Activated T-cell treated with anti-CD3 and anti-CD28 coated beads, Interleukin-2, amount 50 U/mL, for 72 hours (primary cell): Measurements from ENCODE around the gene FAM227B. TPM values are rescaled to one million over a fixed set of nuclear protein-coding genes. Genes with fewer than 3 reads are reported as not detected.
A peak's percentile ranks its signal among the peaks of the same experiment; 100 is the strongest.
"Not testable (repeated sequence)": the region's sequence is repeated elsewhere in the genome, so short reads cannot be mapped to it uniquely, and the experiment has no call there.

Experiments used
- ATAC-seq, 2 donors: fragments of 150-1000 bp; cut with Tn5 transposase; replicated peaks in 1 of 2; 2 replicates each; pipeline ENCODE4 v1.10.0; 2021; ENCODE audit warnings: moderate library complexity in 2 of 2, mild to moderate bottlenecking in 1 of 2
- DNase-seq, 2 donors: peaks; one replicate each; pipeline ENCODE4 v3.0.0; 2021 to 2022; ENCODE audit warnings: mixed read lengths in 1 of 2
- H3K27ac Mint-ChIP-seq: one replicate; pipeline ENCODE4 v1.8.0; 2022; ENCODE audit warnings: mild to moderate bottlenecking, moderate library complexity, mixed read lengths
- H3K27me3 Mint-ChIP-seq: one replicate; pipeline ENCODE4 v1.8.0; 2022; ENCODE audit warnings: low read depth, mixed read lengths
- H3K36me3 Mint-ChIP-seq, 2 donors: one replicate each; pipeline ENCODE4 v1.8.0; 2022; ENCODE audit warnings: mixed read lengths in 2 of 2, mild to moderate bottlenecking in 1 of 2; ENCODE audit not compliant: insufficient read depth in 2 of 2
- H3K4me1 Mint-ChIP-seq: one replicate; pipeline ENCODE4 v1.8.0; 2022; ENCODE audit warnings: low read depth, mixed read lengths
- H3K4me3 Mint-ChIP-seq, 2 donors: one replicate each; pipeline ENCODE4 v1.8.0; 2022; ENCODE audit warnings: mild to moderate bottlenecking in 2 of 2, mixed read lengths in 2 of 2, moderate library complexity in 2 of 2
- H3K9me3 Mint-ChIP-seq, 2 donors: one replicate each; pipeline ENCODE4 v1.8.0; 2022; ENCODE audit warnings: mixed read lengths in 2 of 2
- total RNA-seq, 2 donors: library from RNA; stranded (reverse); gene quantifications; one replicate each; pipeline ENCODE4 v1.2.3, GENCODE V29; 2022

FAM227B gene
- total RNA-seq, 2 donors from 2014 or later = 4.1 to 5.7 TPM

DNA sequence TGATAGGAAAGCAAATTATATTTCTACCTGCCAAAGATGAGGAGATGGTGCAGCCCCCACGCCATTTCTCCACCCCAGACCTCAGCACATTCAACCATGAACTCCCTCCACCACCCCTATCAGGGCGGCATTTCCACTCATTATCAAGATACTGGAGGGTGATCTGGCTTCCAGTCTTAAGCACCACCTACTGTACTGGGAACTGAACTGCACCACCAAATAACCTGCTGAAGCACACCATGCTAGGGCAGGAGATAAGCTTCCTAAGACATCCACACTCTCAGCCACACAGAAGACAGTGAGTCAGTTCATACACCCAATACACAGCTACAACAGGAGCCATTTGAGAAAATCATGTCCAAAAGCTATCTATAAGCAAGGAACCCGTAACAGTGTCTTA lies 98.8 kb downstream of the FAM227B start:
- H3K36me3 Mint-ChIP-seq = peaks cover 5 to 9% of the 10 kb centered on the region in 2 donors
- no peaks in the 10 kb centered on the region for H3K4me1 Mint-ChIP-seq
- DNase-seq (no peak), ATAC-seq (no peak)
- H3K27me3 Mint-ChIP-seq = no peaks in the 10 kb centered on the region
- H3K9me3 Mint-ChIP-seq = peaks cover 10 to 19% of the 10 kb centered on the region in 2 donors
- H3K27ac Mint-ChIP-seq = no peak overlapping the region
- no peak overlapping the region for H3K4me3 Mint-ChIP-seq

DNA sequence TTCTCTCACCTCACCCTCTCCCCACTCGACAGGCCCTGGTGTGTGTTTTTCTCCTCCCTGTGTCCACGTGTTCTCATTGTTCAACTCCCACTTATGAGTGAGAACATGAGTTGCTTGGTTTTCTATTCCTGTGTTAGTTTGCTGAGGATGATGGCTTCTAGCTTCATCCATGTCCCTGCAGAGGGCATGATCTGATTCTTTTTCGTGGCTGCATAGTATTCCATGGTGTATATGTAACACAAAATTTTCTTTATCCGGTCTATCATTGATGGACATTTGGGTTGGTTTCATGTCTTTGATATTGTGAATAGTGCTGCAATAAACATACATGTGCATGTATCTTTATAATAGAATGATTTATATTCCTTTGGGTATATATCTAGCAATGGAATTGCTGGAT lies 107.9 kb downstream of the FAM227B start:
- not testable (repeated sequence) for H3K4me3 Mint-ChIP-seq, H3K27ac Mint-ChIP-seq, H3K36me3 Mint-ChIP-seq, H3K9me3 Mint-ChIP-seq, H3K4me1 Mint-ChIP-seq, ATAC-seq, H3K27me3 Mint-ChIP-seq, DNase-seq

DNA sequence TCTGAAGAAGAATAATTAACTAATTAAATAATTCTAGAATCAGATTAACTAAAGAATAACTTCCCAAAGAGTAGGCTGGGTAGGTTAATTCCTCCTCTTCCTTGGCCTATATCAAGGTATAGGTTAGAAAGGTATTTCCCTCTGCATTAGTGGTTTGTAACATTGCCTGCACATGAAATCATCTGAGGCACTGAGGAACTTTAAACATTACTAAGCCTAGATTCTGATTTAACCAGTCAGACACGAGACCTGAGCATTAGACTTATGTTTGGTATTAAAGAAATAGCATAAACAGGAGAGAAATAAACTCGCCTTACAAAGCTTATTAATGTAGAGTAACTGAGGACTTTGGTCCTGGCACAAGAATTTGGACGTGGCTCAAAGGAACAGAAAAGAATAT lies 113.4 kb downstream of the FAM227B start:
- H3K27me3 Mint-ChIP-seq = no peaks in the 10 kb centered on the region
- peaks cover 0 to 3% of the 10 kb centered on the region in 2 donors for H3K36me3 Mint-ChIP-seq
- H3K4me1 Mint-ChIP-seq = no peaks in the 10 kb centered on the region
- H3K4me3 Mint-ChIP-seq = no peak overlapping the region
- H3K9me3 Mint-ChIP-seq = peaks cover 4 to 7% of the 10 kb centered on the region in 2 donors
- ATAC-seq = no peak
- H3K27ac Mint-ChIP-seq = no peak overlapping the region
- no peak for DNase-seq

DNA sequence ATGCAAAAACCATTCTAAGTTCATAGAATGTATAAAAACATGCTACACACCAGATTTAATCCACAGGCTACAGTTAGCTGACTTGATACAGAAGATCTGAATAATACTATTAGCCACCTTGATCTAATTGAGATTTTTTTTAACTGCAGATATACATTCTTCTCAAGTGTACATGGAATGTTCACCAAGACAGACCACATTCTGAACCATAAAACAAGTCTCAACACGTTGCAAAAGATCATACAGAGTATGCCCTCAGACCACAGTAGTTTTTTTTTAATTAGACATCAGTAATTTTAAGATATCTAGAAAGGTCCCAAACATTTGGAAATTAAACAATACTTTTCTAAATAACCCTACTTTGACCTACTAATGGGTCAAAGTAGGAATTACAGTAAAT lies 114.3 kb downstream of the FAM227B start:
- no peaks in the 10 kb centered on the region for H3K27me3 Mint-ChIP-seq
- peaks cover 4 to 8% of the 10 kb centered on the region in 2 donors for H3K9me3 Mint-ChIP-seq
- ATAC-seq = no peak
- no peak overlapping the region for H3K27ac Mint-ChIP-seq
- no peaks in the 10 kb centered on the region for H3K4me1 Mint-ChIP-seq
- H3K4me3 Mint-ChIP-seq = no peak overlapping the region
- DNase-seq = no peak
- H3K36me3 Mint-ChIP-seq = peaks cover 0 to 3% of the 10 kb centered on the region in 2 donors

DNA sequence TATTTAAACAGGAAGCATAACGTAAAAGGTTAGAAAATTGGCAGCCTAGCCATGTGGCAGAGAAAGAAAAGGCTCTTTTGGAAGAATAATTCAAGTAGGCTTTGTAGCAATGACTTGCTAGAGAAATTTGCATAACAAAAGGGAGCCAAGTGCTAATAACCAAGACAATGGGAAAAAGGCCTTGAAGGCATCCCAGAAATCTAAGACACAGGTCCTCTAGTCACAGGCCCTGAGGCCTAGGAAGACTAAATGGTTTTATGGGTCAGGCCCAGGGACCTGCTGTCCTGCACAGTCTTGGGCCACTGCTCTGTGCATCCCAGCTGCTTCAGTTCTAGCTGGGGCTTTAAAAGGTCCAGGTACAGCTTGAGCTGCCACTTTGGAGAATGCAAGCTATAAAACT lies 119.0 kb downstream of the FAM227B start:
- H3K4me3 Mint-ChIP-seq = no peak overlapping the region
- ATAC-seq = no peak
- no peak overlapping the region for H3K27ac Mint-ChIP-seq
- peaks cover 4 to 12% of the 10 kb centered on the region in 2 donors for H3K9me3 Mint-ChIP-seq
- H3K27me3 Mint-ChIP-seq = no peaks in the 10 kb centered on the region
- DNase-seq = no peak
- H3K4me1 Mint-ChIP-seq = no peaks in the 10 kb centered on the region
- peaks cover 0 to 3% of the 10 kb centered on the region in 2 donors for H3K36me3 Mint-ChIP-seq

DNA sequence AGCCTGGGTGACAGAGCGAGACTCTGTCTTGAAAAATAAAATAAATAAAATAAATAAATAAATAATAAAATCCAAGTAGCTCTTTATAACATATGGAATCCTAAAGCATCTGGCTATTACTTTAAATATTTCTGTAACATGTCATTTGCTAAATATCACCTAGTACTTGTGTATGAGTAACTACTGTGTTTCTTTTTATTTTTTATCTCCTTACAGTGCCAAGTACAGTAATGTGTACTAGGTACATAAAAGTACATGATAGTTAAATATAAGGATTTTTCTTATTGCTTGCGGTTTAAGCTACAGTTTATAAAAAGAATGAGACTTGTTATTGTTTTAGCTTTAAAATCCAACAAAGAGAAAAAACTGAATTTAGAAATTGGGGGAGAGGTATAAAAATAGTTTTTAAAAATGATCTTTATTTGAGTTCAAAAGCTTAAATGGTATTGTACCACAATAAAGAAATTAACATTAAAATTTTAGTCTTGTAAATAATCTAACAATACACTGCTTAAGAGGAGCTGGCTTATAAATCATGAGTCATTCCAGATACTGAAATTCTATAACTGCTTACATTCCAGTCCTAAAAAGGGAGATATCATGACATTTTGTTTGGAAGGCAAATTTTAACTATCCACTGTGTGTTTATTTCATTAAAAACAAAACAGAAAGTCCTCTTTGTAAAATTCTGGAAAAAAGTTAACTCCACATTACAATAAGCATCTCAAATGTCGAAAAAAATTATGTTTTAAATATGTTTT lies 124.4 kb downstream of the FAM227B start:
- H3K36me3 Mint-ChIP-seq = no peaks in the 10 kb centered on the region

DNA sequence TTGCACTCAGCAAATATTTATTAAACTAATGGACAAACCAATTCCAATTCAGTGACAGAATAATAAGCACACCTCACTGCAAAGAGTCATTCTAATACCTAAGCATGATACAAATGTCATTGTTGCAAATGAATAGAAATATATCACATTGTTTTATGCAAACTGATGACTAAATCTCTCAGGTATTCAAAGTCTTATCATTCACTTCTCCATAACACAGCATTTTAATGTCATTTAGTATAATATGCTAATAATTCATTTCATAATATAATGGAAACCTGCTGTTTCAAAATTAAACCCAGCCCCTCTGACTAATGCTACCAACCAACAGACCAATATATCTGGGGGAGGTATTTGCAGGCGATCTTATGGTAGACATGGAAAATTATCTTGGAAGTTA lies 125.8 kb downstream of the FAM227B start:
- H3K9me3 Mint-ChIP-seq = peaks cover 0 to 2% of the 10 kb centered on the region in 2 donors
- ATAC-seq = no peak
- H3K27ac Mint-ChIP-seq = no peak overlapping the region
- no peaks in the 10 kb centered on the region for H3K4me1 Mint-ChIP-seq
- no peaks in the 10 kb centered on the region for H3K36me3 Mint-ChIP-seq
- no peak for DNase-seq
- no peaks in the 10 kb centered on the region for H3K27me3 Mint-ChIP-seq
- no peak overlapping the region for H3K4me3 Mint-ChIP-seq

More for the DNA sequence above, 124.4 kb downstream of the FAM227B start:
- peak overlapping the region; percentile 56 for H3K27ac Mint-ChIP-seq
- no peaks in the 10 kb centered on the region for H3K27me3 Mint-ChIP-seq
- DNase-seq (no peak), ATAC-seq (no peak)
- no peak overlapping the region for H3K4me3 Mint-ChIP-seq
- H3K4me1 Mint-ChIP-seq = no peaks in the 10 kb centered on the region
- H3K9me3 Mint-ChIP-seq = peaks cover 2 to 5% of the 10 kb centered on the region in 2 donors

DNA sequence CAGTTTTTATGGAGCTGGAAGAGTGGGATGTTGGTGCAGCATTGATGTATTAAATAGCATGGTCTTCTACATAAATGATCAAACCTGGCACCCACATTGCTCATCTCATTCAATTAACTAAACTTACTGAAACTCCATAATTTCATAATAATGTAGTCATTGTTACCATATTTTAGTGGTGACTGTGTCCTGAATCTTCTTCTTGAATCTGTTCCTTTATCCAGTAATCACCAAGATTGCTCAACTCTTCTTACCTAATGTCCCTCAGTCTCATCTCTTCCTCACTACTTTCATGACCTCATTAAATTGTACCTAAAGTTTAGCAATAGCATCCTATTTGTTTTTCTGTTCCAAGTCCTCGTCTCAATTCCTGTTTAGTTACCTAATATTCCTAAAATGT lies 127.8 kb downstream of the FAM227B start:
- no peaks in the 10 kb centered on the region for H3K27me3 Mint-ChIP-seq
- ATAC-seq (no peak), DNase-seq (no peak)
- H3K36me3 Mint-ChIP-seq = no peaks in the 10 kb centered on the region
- H3K9me3 Mint-ChIP-seq = no peaks in the 10 kb centered on the region
- H3K4me1 Mint-ChIP-seq = no peaks in the 10 kb centered on the region
- no peak overlapping the region for H3K4me3 Mint-ChIP-seq
- no peak overlapping the region for H3K27ac Mint-ChIP-seq

DNA sequence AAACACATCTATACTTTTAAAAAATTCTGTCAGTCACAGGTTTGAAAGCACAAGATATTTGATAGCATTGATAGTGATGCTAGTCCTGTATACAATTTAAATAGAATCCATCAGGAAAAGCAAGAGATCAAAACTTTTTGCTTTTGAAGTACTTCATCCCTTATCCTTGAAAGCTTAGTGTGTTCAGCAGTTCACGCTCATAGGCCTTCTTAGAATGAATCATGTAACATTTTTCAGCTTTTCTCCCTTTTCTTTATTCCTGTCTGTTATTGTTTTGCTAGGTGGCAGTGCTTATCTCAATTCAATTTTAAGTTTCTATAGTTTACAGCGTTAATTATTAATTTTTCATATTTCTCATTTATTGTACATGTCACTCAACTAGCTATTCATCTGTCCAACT lies 128.5 kb downstream of the FAM227B start:
- H3K27ac Mint-ChIP-seq = no peak overlapping the region
- H3K27me3 Mint-ChIP-seq = no peaks in the 10 kb centered on the region
- no peak for DNase-seq
- H3K4me3 Mint-ChIP-seq = no peak overlapping the region
- no peak for ATAC-seq
- no peaks in the 10 kb centered on the region for H3K36me3 Mint-ChIP-seq
- H3K9me3 Mint-ChIP-seq = no peaks in the 10 kb centered on the region
- H3K4me1 Mint-ChIP-seq = no peaks in the 10 kb centered on the region

DNA sequence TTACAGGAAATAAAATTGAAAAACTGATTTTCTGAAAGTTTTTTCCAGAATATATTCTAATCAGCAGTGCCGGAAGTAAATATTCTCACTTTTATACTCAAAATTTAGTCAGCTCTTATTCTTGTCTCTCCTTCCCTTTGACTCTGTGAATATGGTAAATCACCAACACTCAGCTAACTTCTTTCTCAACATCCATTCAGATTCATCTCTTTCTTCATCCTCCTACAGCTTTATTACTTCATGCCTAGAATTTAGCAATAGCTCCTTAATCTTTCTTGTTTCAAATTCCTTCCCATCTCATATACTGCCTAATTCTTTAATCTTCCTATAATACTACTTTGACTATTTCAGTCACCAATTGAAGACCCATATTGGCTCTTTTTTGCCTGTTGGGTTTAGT lies 129.7 kb downstream of the FAM227B start:
- Mint-ChIP-seq H3K9me3 (no peaks in the 10 kb centered on the region), H3K4me3 (no peak overlapping the region), H3K4me1 (no peaks in the 10 kb centered on the region), H3K36me3 (no peaks in the 10 kb centered on the region), H3K27ac (no peak overlapping the region), H3K27me3 (no peaks in the 10 kb centered on the region)
- DNase-seq (no peak), ATAC-seq (no peak)

DNA sequence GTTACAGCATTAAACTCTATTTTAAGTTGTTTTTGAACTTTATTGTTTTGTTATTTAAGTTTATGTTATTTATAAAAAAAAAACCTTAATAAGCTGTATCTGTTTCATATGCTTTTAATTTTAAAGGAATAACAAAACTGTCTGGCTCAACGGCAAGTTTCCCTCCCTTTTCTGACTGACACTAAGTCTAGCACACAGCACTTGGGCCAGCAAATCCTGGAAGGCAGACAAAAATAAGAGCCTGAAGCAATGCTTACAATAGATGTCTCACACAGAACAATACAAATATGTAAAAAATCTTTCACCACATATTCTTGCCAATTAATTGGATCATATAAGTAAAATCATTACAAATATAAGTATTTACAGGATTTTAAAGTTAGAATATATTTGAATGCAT lies 135.2 kb downstream of the FAM227B start:
- H3K4me1 Mint-ChIP-seq, H3K36me3 Mint-ChIP-seq, H3K9me3 Mint-ChIP-seq, H3K27ac Mint-ChIP-seq, H3K27me3 Mint-ChIP-seq, H3K4me3 Mint-ChIP-seq, ATAC-seq, DNase-seq: not testable (repeated sequence)

DNA sequence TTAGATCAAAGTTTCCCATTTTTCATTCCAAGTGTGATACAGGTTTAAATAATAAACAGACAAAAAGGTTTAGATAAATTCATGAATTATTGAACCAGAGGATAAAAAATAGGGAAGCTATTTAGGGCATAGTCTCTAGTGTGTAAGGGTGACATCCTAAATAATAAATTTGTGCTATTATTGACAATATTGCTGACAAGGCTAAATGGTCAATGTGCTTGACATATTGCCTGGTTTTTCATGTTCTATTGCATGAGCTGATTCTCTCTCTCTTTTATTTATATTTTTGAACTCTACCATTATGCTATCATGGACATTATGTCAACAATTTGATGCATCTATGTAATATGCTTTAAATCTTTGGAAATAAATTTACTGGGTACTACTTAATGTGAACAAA lies 141.6 kb downstream of the FAM227B start:
- H3K9me3 Mint-ChIP-seq, H3K4me1 Mint-ChIP-seq, H3K4me3 Mint-ChIP-seq, H3K27ac Mint-ChIP-seq, DNase-seq, H3K36me3 Mint-ChIP-seq, H3K27me3 Mint-ChIP-seq, ATAC-seq: not testable (repeated sequence)

DNA sequence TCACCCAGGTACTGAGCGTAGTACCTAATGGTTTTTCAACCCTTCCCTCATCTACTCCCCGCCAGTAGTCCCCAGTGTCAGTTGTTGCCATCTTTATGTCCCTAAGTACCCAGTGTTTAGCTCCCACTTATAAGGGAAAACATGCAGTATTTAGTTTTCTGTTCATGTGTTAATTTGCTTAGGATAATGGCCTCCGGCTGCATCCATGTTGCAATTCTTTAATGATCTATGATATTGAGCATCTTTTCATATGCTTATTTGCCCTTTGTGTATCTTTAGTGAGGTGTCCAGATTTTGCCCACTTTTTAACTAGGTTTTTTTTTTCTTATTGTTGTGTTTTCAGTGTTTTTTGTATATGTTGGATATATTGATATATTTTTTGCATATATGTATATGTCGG lies 142.6 kb downstream of the FAM227B start:
- not testable (repeated sequence) for H3K27me3 Mint-ChIP-seq, H3K9me3 Mint-ChIP-seq, DNase-seq, H3K4me1 Mint-ChIP-seq, H3K4me3 Mint-ChIP-seq, ATAC-seq, H3K36me3 Mint-ChIP-seq, H3K27ac Mint-ChIP-seq

DNA sequence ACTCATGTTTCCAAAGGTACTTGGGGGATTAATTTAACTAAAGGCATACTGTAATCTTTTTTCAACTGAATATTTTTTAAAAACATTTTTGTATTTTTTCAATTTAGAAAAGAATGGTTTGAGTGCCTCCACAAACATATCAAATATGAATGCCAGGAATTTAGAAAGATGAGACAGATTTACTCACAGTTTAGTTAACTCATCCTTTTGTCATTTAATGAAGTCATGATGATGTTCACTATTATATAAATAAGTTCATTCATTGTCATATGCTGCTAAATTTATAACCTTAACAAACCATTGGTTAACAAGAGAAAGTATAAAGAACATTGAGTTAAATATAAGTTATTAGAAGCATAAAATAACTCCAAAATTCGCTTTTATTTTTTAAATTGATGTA lies 147.6 kb downstream of the FAM227B start:
- no peak overlapping the region for H3K27ac Mint-ChIP-seq
- DNase-seq (no peak), ATAC-seq (no peak)
- H3K36me3 Mint-ChIP-seq = no peaks in the 10 kb centered on the region
- H3K4me3 Mint-ChIP-seq = no peak overlapping the region
- no peaks in the 10 kb centered on the region for H3K4me1 Mint-ChIP-seq
- H3K9me3 Mint-ChIP-seq = no peaks in the 10 kb centered on the region
- H3K27me3 Mint-ChIP-seq = no peaks in the 10 kb centered on the region
